ENCODE measurements around the gene CBX7. TPM values are rescaled to one million over a fixed set of nuclear protein-coding genes. Genes with fewer than 3 reads are reported as not detected.

Gene CBX7
- total and polyA plus RNA-seq, 9 of the 15 experiments (the other 6 are each of a cell fraction or from before 2014, with no cell fraction given): 0.04 to 5.2 (median 2.8) TPM

- TF ChIP-seq HMBOX1 (IDR thresholded peaks at IDR 0.05) (no peak), ZNF41 (CRISPR knock-in tag; conservative IDR thresholded peaks at IDR 0.05) (peak; percentile 92), ZNF134 (CRISPR knock-in tag; conservative IDR thresholded peaks at IDR 0.05) (peak; percentile 54; the same call in 1 of the 2 replicates), PBX2 (CRISPR knock-in tag; IDR thresholded peaks at IDR 0.05; ENCODE audit: low read depth) (no peak), PBX2 (tag; conservative IDR thresholded peaks at IDR 0.05; ENCODE audit: low read depth) (peak; percentile 38; the same call in 1 of the 2 replicates), THRAP3 (IDR thresholded peaks at IDR 0.05; ENCODE audit: borderline replicate concordance) (no peak), ZNF551 (CRISPR knock-in tag; IDR thresholded peaks at IDR 0.05) (peak; percentile 77), ZBTB12 (CRISPR knock-in tag; IDR thresholded peaks at IDR 0.05) (peak; percentile 54), ZNF175 (CRISPR knock-in tag; IDR thresholded peaks at IDR 0.05; ENCODE audit: low read depth) (peak; percentile 96), ZNF584 (CRISPR knock-in tag; IDR thresholded peaks at IDR 0.05; ENCODE audit: low read depth) (peak; percentile 96), TEAD2 (tag; IDR thresholded peaks at IDR 0.05) (peak; percentile 84; the same call in 1 of the 2 replicates), PKNOX1 (IDR thresholded peaks at IDR 0.05) (peak; percentile 44), ZNF592 (IDR thresholded peaks at IDR 0.05) (peak; percentile 98), CREM (IDR thresholded peaks at IDR 0.05; ENCODE audit: low read depth) (0 out of 2 replicates have a peak, but pooled peaks have one; percentile 6), NFE2L1 (tag; IDR thresholded peaks at IDR 0.05; ENCODE audit: borderline replicate concordance, low read depth) (peak; percentile 25; the same call in 1 of the 2 replicates), IRF9 (tag; IDR thresholded peaks at IDR 0.05) (peak; percentile 81), GABPB1 (CRISPR knock-in tag; IDR thresholded peaks at IDR 0.05) (no peak)
Observed at GRCh38 chr22:39108487-39108886, 44.0 kb downstream of the CBX7 start (continued).

Data from K562 (cell line).